Neural progenitor cell (in vitro differentiated cells): ENCODE measurements around the gene MRPL33. TPM values are rescaled to one million over a fixed set of nuclear protein-coding genes. Genes with fewer than 3 reads are reported as not detected.

Experiments
- DNase-seq: peaks from one replicate; pipeline ENCODE4 v3.0.0-alpha.2; 2016; ENCODE audit warnings: low spot score
- H2AFZ ChIP-seq: fragments of 200-600 bp; sonication (generic); replicated peaks from 2 replicates; pipeline ENCODE4 v1.6.1; 2016; ENCODE audit warnings: antibody characterized with exemption
- H3F3A ChIP-seq: fragments of 200-600 bp; sonication (generic); 2 replicates; pipeline ENCODE4 v1.6.1; 2016; ENCODE audit warnings: antibody characterized with exemption, low read depth
- H3K27ac ChIP-seq: fragments of 200-600 bp; sonication (generic); 2 replicates; pipeline ENCODE4 v1.5.1; 2016; ENCODE audit warnings: mild to moderate bottlenecking
- H3K27me3 ChIP-seq: fragments of 200-600 bp; sonication (generic); 2 replicates; pipeline ENCODE4 v1.6.1; 2016; ENCODE audit warnings: mild to moderate bottlenecking, moderate library complexity
- H3K36me3 ChIP-seq: fragments of 200-600 bp; sonication (generic); 2 replicates; pipeline ENCODE4 v1.5.1; 2016
- H3K4me1 ChIP-seq: fragments of 200-600 bp; sonication (generic); 2 replicates; pipeline ENCODE4 v1.6.1; 2016; ENCODE audit warnings: mixed run types
- H3K4me2 ChIP-seq: fragments of 200-600 bp; sonication (generic); 2 replicates; pipeline ENCODE4 v1.6.1; 2016
- H3K4me3 ChIP-seq: fragments of 200-600 bp; sonication (generic); 2 replicates; pipeline ENCODE4 v1.5.1; 2016
- H3K79me2 ChIP-seq: fragments of 200-600 bp; sonication (generic); 2 replicates; pipeline ENCODE4 v1.6.1; 2016; ENCODE audit warnings: low read depth
- H3K9ac ChIP-seq: fragments of 200-600 bp; sonication (generic); 2 replicates; pipeline ENCODE4 v1.6.1; 2016
- H3K9me3 ChIP-seq: fragments of 200-600 bp; sonication (generic); 2 replicates; pipeline ENCODE4 v1.5.1; 2016; ENCODE audit warnings: low read depth
- H4K20me1 ChIP-seq: fragments of 200-600 bp; sonication (generic); 2 replicates; pipeline ENCODE4 v1.6.1; 2016; ENCODE audit warnings: low read depth
- H3K27ac Mint-ChIP-seq: 3 replicates; pipeline ENCODE4 v1.8.0; 2021; ENCODE audit warnings: mixed read lengths
- H3K27me3 Mint-ChIP-seq: 2 replicates; pipeline ENCODE4 v1.8.0; 2022; ENCODE audit warnings: low read depth, mild to moderate bottlenecking, inconsistent platforms, moderate library complexity, mixed read lengths; ENCODE audit not compliant: insufficient read depth
- H3K36me3 Mint-ChIP-seq: 3 replicates; pipeline ENCODE4 v1.8.0; 2021; ENCODE audit warnings: mixed read lengths
- H3K4me1 Mint-ChIP-seq: 3 replicates; pipeline ENCODE4 v1.8.0; 2021; ENCODE audit warnings: mixed read lengths
- H3K4me3 Mint-ChIP-seq: 3 replicates; pipeline ENCODE4 v1.8.0; 2021; ENCODE audit warnings: mild to moderate bottlenecking, moderate library complexity, mixed read lengths
- H3K9me3 Mint-ChIP-seq: 3 replicates; pipeline ENCODE4 v1.8.0; 2020; ENCODE audit warnings: mixed read lengths
- CTCF ChIP-seq: fragments of 200-600 bp; sonication (generic); IDR thresholded peaks from 2 replicates; pipeline ENCODE4 v1.5.1; 2017; ENCODE audit warnings: antibody characterized with exemption, mild to moderate bottlenecking
- EZH2 ChIP-seq: fragments of 200-600 bp; sonication (generic); IDR thresholded peaks from 2 replicates; pipeline ENCODE4 v1.6.1; 2017; ENCODE audit warnings: antibody characterized with exemption, mild to moderate bottlenecking, moderate library complexity
- EZH2phosphoT487 ChIP-seq: fragments of 200-600 bp; sonication (generic); IDR thresholded peaks from 2 replicates; pipeline ENCODE4 v1.6.1; 2017; ENCODE audit warnings: antibody characterized with exemption
- total RNA-seq: library from RNA; depleted of rRNA; stranded (reverse); fragments of >200 nt; gene quantifications from 2 replicates; pipeline ENCODE4 v1.2.3, GENCODE V29; 2015; ENCODE audit warnings: low replicate concordance

Gene MRPL33
- total RNA-seq, 1 donor from 2014 or later: 147 TPM

- TF ChIP-seq EZH2phosphoT487: no peak
- no peaks in the 10 kb centered on the region for H3K36me3 Mint-ChIP-seq
- Histone ChIP-seq H3K36me3 (no peaks in the 10 kb centered on the region), H3K4me1 (peaks cover 10% of the 10 kb centered on the region), H3K79me2 (no peaks in the 10 kb centered on the region), H3K27me3 (peaks cover 8% of the 10 kb centered on the region), H3F3A (peaks cover 23% of the 10 kb centered on the region), H3K9ac (no peak overlapping the region), H3K27ac (no peak overlapping the region), H4K20me1 (no peaks in the 10 kb centered on the region), H3K4me3 (no peak overlapping the region), H2AFZ (no peak overlapping the region), H3K4me2 (no peak overlapping the region), H3K9me3 (no peaks in the 10 kb centered on the region)
- peaks cover 4% of the 10 kb centered on the region for H3K4me1 Mint-ChIP-seq
- no peak overlapping the region for H3K27ac Mint-ChIP-seq
- no peak overlapping the region for H3K4me3 Mint-ChIP-seq
- H3K27me3 Mint-ChIP-seq: peaks cover 11% of the 10 kb centered on the region
- DNase-seq: no peak
- peaks cover 9% of the 10 kb centered on the region for H3K9me3 Mint-ChIP-seq
These were observed 33.7 kb upstream of the MRPL33 start for GRCh38 chr2:27737676-27738348.

- Histone ChIP-seq H3K9me3 (no peaks in the 10 kb centered on the region), H3K79me2 (no peaks in the 10 kb centered on the region), H3F3A (peaks cover 23% of the 10 kb centered on the region), H3K27me3 (peaks cover 8% of the 10 kb centered on the region), H4K20me1 (no peaks in the 10 kb centered on the region), H3K4me2 (no peak overlapping the region), H3K36me3 (no peaks in the 10 kb centered on the region), H2AFZ (no peak overlapping the region), H3K4me1 (peaks cover 10% of the 10 kb centered on the region), H3K4me3 (no peak overlapping the region), H3K9ac (no peak overlapping the region), H3K27ac (no peak overlapping the region)
- TF ChIP-seq EZH2 (no peak), EZH2phosphoT487 (no peak), CTCF (no peak)
- Mint-ChIP-seq H3K27ac (no peak overlapping the region), H3K4me1 (peaks cover 4% of the 10 kb centered on the region), H3K9me3 (peaks cover 9% of the 10 kb centered on the region), H3K4me3 (no peak overlapping the region), H3K27me3 (peaks cover 11% of the 10 kb centered on the region), H3K36me3 (no peaks in the 10 kb centered on the region)
- DNase-seq: no peak
These were observed 33.0 kb upstream of the MRPL33 start for GRCh38 chr2:27738349-27739057.

- peaks cover 11% of the 10 kb centered on the region for H3K27me3 Mint-ChIP-seq
These were observed 32.5 kb upstream of the MRPL33 start for GRCh38 chr2:27739058-27739373.

More at GRCh38 chr2:27739058-27739373, 32.5 kb upstream of the MRPL33 start:
- H3K36me3 ChIP-seq: no peaks in the 10 kb centered on the region
- no peaks in the 10 kb centered on the region for H3K79me2 ChIP-seq
- H4K20me1 ChIP-seq: no peaks in the 10 kb centered on the region
- H3K9ac ChIP-seq: no peak overlapping the region
- no peaks in the 10 kb centered on the region for H3K9me3 ChIP-seq
- Mint-ChIP-seq H3K27ac (no peak overlapping the region), H3K4me3 (no peak overlapping the region), H3K9me3 (peaks cover 11% of the 10 kb centered on the region), H3K36me3 (no peaks in the 10 kb centered on the region), H3K4me1 (peaks cover 4% of the 10 kb centered on the region)
- H2AFZ ChIP-seq: no peak overlapping the region
- peaks cover 22% of the 10 kb centered on the region for H3F3A ChIP-seq
- H3K27me3 ChIP-seq: peaks cover 8% of the 10 kb centered on the region
- H3K4me2 ChIP-seq: no peak overlapping the region
- no peak for DNase-seq
- H3K27ac ChIP-seq: no peak overlapping the region
- TF ChIP-seq EZH2phosphoT487 (no peak), CTCF (no peak), EZH2 (no peak)
- peaks cover 10% of the 10 kb centered on the region for H3K4me1 ChIP-seq
- H3K4me3 ChIP-seq: no peak overlapping the region
